AG04449 (cell line): ENCODE measurements around the gene NCAPD3.

ENCODE experiments used
- CTCF ChIA-PET: fragments of 350-600 bp; formaldehyde crosslinking; extraction: SDS; loops from one replicate; lab custom pipeline; 2021; ENCODE audit warnings: antibody characterized with exemption; lab: Yijun Ruan, JAX
- POLR2A ChIA-PET: fragments of 400-600, 350-600 bp; formaldehyde crosslinking; extraction: SDS; loops from one replicate; lab custom pipeline; 2020; ENCODE audit warnings: antibody characterized with exemption, inconsistent platforms; lab: Yijun Ruan, JAX
- DNase-seq: peaks from one replicate; pipeline ENCODE4 v3.0.0-alpha.2; 2010; ENCODE audit warnings: low read depth, low spot score
- H3K4me3 ChIP-seq: 2 replicates; pipeline ENCODE4 v1.5.1; 2011; ENCODE audit warnings: low read depth, mild to moderate bottlenecking, control low read depth, low read length
- TF ChIP-seq, protein P1 (sequence below): IDR thresholded peaks from one replicate; pipeline ENCODE4 v1.5.1; 2011; ENCODE audit warnings: mild to moderate bottlenecking, moderate library complexity, low read length, control low read depth, inconsistent platforms; ENCODE audit not compliant: insufficient read depth; ENCODE audit errors: missing control alignments

NCAPD3 gene

DNA sequence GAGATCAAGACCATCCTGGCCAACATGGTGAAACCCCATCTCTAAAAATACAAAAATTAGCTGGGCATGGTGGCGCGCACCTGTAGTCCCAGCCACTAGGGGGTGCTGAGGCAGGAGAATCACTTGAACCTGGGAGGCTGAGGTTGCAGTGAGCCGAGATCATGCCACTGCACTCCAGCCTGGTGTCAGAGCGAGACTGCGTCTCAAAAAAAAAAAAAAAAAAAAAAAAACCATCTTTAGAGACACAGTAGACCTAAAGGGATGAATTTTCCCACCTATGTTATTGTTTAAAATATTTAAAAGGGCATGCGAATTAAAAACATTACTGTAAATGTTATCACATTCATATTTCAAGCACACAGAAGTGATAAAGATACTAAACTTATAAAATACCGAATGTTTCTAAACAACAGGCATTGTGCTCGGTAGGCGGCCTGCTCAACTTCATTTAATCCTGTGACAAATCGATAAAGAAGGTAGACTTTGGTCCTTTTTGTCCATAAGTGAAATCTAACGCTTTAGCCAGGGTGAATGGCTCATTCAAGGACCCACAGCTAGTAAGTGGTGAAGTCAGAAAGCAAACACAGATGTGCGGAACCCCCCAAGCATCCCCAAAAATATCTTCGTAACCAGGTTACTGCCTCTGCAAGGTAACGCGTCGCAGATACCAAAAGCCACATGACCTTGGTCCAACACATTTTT, 16.1 kb downstream of the NCAPD3 start:
- ChIA-PET POLR2A (no interaction called here), CTCF (interaction anchor here (0.8 to 3.8 kb wide), 17 partner anchors 9 to 135 kb away, joined by 3 to 22 read pairs (median 4); partner anchors contain the start of gene VPS26B)
- TF ChIP-seq, protein P1, sequence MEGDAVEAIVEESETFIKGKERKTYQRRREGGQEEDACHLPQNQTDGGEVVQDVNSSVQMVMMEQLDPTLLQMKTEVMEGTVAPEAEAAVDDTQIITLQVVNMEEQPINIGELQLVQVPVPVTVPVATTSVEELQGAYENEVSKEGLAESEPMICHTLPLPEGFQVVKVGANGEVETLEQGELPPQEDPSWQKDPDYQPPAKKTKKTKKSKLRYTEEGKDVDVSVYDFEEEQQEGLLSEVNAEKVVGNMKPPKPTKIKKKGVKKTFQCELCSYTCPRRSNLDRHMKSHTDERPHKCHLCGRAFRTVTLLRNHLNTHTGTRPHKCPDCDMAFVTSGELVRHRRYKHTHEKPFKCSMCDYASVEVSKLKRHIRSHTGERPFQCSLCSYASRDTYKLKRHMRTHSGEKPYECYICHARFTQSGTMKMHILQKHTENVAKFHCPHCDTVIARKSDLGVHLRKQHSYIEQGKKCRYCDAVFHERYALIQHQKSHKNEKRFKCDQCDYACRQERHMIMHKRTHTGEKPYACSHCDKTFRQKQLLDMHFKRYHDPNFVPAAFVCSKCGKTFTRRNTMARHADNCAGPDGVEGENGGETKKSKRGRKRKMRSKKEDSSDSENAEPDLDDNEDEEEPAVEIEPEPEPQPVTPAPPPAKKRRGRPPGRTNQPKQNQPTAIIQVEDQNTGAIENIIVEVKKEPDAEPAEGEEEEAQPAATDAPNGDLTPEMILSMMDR = peak; percentile 29
- H3K4me3 ChIP-seq = no peak overlapping the region
- DNase-seq = no peak

DNA sequence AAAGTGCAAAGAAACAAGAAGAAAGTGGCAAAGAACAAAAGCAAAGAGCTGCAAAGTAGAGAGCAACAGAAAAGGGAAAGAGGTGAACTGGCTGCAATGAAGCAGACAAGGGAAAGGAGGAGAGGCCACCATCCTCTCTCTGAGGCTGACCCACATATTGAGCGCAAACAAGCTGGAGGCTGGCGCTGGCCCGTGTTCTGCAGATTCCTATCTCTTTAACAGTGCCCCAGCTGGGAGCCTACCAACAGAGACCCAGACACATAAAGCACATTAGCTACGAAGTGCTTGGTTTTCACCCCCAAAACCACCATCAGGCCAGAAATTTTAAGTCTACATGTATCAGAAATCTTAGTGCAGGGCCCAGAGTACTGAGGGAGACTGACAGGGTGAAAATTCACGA, 17.6 kb downstream of the NCAPD3 start:
- POLR2A ChIA-PET = no interaction called here
- TF ChIP-seq, protein P1 = no peak
- no peak for DNase-seq
- CTCF ChIA-PET = interaction anchor here (0.9 to 1.3 kb wide), 4 partner anchors 11 to 172 kb away, joined by 3 to 4 read pairs (median 4); partner anchors contain the start of gene VPS26B
- no peak overlapping the region for H3K4me3 ChIP-seq

DNA sequence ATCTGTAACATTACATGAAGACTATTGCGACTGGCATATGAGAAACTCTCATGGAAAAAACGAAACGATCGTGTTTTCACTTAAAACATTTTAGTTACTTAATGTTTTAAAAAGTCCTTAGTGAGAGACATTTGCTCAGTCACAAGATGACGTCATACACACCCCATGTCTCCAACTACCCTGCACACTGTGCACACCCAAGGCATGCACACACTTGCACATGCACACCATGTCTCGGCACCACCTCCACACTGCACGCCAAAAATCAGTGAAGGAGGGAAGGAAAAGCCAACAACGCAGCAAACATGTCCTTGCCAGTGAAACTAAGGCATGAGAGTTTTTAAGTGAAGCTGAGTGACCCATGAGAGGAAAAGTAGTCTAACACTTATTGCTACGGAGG, 18.0 kb downstream of the NCAPD3 start:
- H3K4me3 ChIP-seq = no peak overlapping the region
- TF ChIP-seq, protein P1 = no peak
- CTCF ChIA-PET = interaction anchor here (0.9 to 1.3 kb wide), 6 partner anchors 11 to 283 kb away, joined by 3 to 4 read pairs (median 3); partner anchors contain the start of gene VPS26B
- POLR2A ChIA-PET = no interaction called here
- DNase-seq = no peak

DNA sequence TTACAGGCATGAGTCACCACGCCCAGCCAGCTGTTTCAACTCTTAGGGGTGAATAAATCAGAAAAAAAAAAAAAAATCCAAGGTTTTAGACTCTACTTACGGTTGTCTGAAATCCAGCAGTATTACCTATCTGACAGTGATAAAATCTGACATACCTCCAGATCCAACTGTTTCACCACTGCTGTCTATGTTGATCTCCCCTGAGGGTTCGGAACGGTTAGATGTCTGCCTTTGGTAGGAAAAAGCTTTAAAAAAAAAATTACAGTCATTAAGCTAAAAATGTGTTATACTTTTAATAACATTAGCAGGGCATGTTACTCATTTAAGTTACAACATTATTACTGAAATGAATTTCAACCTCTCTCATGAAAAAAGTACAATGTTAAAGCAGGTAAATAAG, 21.1 kb downstream of the NCAPD3 start:
- DNase-seq = no peak
- TF ChIP-seq, protein P1 = no peak
- POLR2A ChIA-PET = interaction anchor here (0.7 kb wide), 1 partner anchor 39 kb away, joined by 3 read pairs; no protein-coding TSS in a partner anchor
- H3K4me3 ChIP-seq = no peak overlapping the region
- CTCF ChIA-PET = interaction anchor here (1.0 kb wide), 1 partner anchor 8 kb away, joined by 3 read pairs; no protein-coding TSS in a partner anchor

DNA sequence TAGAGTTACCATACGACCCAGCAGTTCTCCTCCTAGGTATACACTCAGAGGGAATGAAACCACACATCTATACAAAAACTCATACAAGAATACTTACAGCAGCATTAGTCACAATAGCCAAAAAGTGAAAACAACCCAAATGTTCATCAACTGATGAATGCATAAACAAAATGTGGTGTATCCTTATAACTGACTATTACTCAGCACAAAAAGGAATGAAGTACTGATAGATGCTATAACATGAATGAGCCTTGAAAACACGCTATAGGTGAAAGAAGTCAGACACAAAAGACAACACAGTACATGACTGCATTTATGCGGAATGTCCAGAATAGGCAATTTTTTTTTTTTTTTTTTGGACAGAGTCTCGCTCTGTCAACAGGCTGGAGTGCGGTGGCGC, 23.1 kb downstream of the NCAPD3 start:
- POLR2A ChIA-PET = no interaction called here
- H3K4me3 ChIP-seq = no peak overlapping the region
- DNase-seq = no peak
- TF ChIP-seq, protein P1 = no peak
- CTCF ChIA-PET = interaction anchor here (1.4 to 3.5 kb wide), 2 partner anchors 8 to 150 kb away, joined by 6 to 22 read pairs; no protein-coding TSS in a partner anchor

DNA sequence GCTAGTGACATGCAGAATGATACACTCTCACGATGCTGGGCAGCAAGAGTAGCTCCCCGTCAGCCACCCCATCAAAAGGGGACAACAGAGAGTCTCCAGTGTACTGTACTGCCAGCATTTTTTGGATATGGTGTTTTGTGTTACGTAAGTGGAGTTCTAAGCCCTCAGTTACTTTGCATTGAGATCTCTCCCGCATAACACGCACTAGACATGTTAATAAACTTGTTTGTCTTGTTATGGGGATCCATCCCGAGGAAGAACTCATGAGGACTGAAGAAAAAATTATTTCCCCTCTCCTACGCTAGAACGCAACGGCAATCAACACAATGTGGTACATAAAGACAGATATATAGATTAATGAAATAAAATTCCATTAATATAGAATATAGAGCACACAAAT, 24.2 kb downstream of the NCAPD3 start:
- no peak for DNase-seq
- ChIA-PET POLR2A (no interaction called here), CTCF (interaction anchor here (1.4 to 3.5 kb wide), 3 partner anchors 9 to 149 kb away, joined by 5 to 22 read pairs (median 6); no protein-coding TSS in a partner anchor)
- no peak overlapping the region for H3K4me3 ChIP-seq
- TF ChIP-seq, protein P1 = no peak
